HG02763 (cell line): ENCODE results near the gene CALB2.

Experiments used
- ATAC-seq: cut with Tn5 transposase; IDR thresholded peaks from one replicate; pipeline ENCODE4 v1.9.1; 2021; ENCODE audit warnings: mild to moderate bottlenecking, moderate library complexity; ENCODE audit not compliant: unreplicated experiment

Gene CALB2

GRCh38 chr16:71426069-71426879 is 67.8 kb downstream of the CALB2 start:
- ATAC-seq: no peak

GRCh38 chr16:71426880-71427615 is 68.5 kb downstream of the CALB2 start:
- no peak for ATAC-seq

GRCh38 chr16:71428385-71428784 is 69.9 kb downstream of the CALB2 start:
- no peak for ATAC-seq

GRCh38 chr16:71428883-71429282 is 70.4 kb downstream of the CALB2 start:
- no peak for ATAC-seq

- no peak for ATAC-seq
Observed at GRCh38 chr16:71429581-71429980, 71.1 kb downstream of the CALB2 start.

- no peak for ATAC-seq
Observed at GRCh38 chr16:71430744-71431143, 72.2 kb downstream of the CALB2 start.

- no peak for ATAC-seq
Observed at GRCh38 chr16:71431176-71431575, 72.7 kb downstream of the CALB2 start.

GRCh38 chr16:71431991-71432390 is 73.5 kb downstream of the CALB2 start:
- no peak for ATAC-seq

GRCh38 chr16:71432906-71433305 is 74.4 kb downstream of the CALB2 start:
- ATAC-seq: no peak

GRCh38 chr16:71436473-71436872 is 78.0 kb downstream of the CALB2 start:
- ATAC-seq: no peak

- no peak for ATAC-seq
Observed at GRCh38 chr16:71439523-71439922, 81.0 kb downstream of the CALB2 start.
